Measurements from ENCODE around the gene DGLUCY. TPM values are rescaled to one million over a fixed set of nuclear protein-coding genes. Genes with fewer than 3 reads are reported as not detected.

DGLUCY gene
- total and polyA plus RNA-seq, 2 of the 8 experiments (the other 6 are each of a cell fraction or from before 2014, with no cell fraction given): 24.9 to 31.8 TPM

- 78% methylated on average over 4 of the region's 4 CpGs; no CpG with 5 or more reads in 1 of the 2 experiments for WGBS, 2 experiments (ENCODE audit: extremely low coverage in 1 of 2, insufficient coverage in 1 of 2, insufficient read length in 1 of 2, insufficient replicate concordance in 2 of 2, low coverage in 1 of 2, low lambda C conversion rate in 2 of 2, missing lambda C conversion rate in 1 of 2)
- CTCF ChIA-PET (ENCODE audit: partially characterized antibody): interaction anchor here (0.6 to 3.2 kb wide), 5 partner anchors 13 to 192 kb away, joined by 4 to 11 read pairs (median 9); no protein-coding TSS in a partner anchor
- DNase-seq (ENCODE audit: low read depth in 1 of 2, low spot score in 2 of 2) (no peak), FAIRE-seq (no peak)
- H3K9ac ChIP-seq (replicated peaks in 1 of 4; ENCODE audit: extremely low read depth in 1 of 4, low read depth in 3 of 4, low read length in 3 of 4): no peak overlapping the region
- H3K23ac ChIP-seq (ENCODE audit: insufficient read length): no peak overlapping the region
- POLR2A ChIA-PET (ENCODE audit: partially characterized antibody): interaction anchor here (0.6 kb wide), 1 partner anchor 34 kb away, joined by 3 read pairs; the partner anchor contains the start of gene RPS6KA5
- no peak overlapping the region for H3K4me3 ChIP-seq (ENCODE audit: extremely low read depth in 1 of 4, insufficient read depth in 2 of 4, low read depth in 3 of 4, low read length in 4 of 4)
- no peak for TF ChIP-seq CREB1 (IDR thresholded peaks at IDR 0.05)
- no peak for TF ChIP-seq JUND (IDR thresholded peaks at IDR 0.05; ENCODE audit: low read length)
- no peak overlapping the region for H3K4me2 ChIP-seq (ENCODE audit: insufficient read depth in 1 of 2, low read depth in 2 of 2, low read length in 2 of 2)
- no peak overlapping the region for H2BK15ac ChIP-seq (ENCODE audit: low read length)
- no peak overlapping the region for H2BK20ac ChIP-seq (ENCODE audit: low read length)
- no peak overlapping the region for H3K18ac ChIP-seq (ENCODE audit: extremely low read depth, low read length)
- no peak overlapping the region for H4K5ac ChIP-seq (ENCODE audit: insufficient read length, low read depth, low read length)
- no peaks in the 10 kb centered on the region for H3K79me2 ChIP-seq (ENCODE audit: control insufficient read depth in 1 of 2, insufficient read depth in 2 of 2, low read length in 2 of 2)
- no peaks in the 10 kb centered on the region for H3K4me1 ChIP-seq (replicated peaks in 1 of 4; ENCODE audit: control insufficient read depth in 3 of 4, insufficient read depth in 4 of 4, low read length in 3 of 4)
- H3K4ac ChIP-seq (replicated peaks; ENCODE audit: insufficient read length, low read depth, low read length): no peak overlapping the region
- H2AK5ac ChIP-seq (ENCODE audit: low read depth, low read length): no peak overlapping the region
- H2BK120ac ChIP-seq (replicated peaks; ENCODE audit: low read depth, low read length): no peak overlapping the region
- no peak overlapping the region for H4K91ac ChIP-seq (replicated peaks; ENCODE audit: insufficient read length, low read length)
- H4K20me1 ChIP-seq (replicated peaks in 1 of 2; ENCODE audit: control insufficient read depth in 1 of 2, insufficient read depth in 2 of 2, low read length in 2 of 2): no peaks in the 10 kb centered on the region
- H3K27ac ChIP-seq (ENCODE audit: low read depth, low read length): no peak overlapping the region
- no peak overlapping the region for H4K8ac ChIP-seq (ENCODE audit: extremely low read depth, insufficient read depth, low read length)
- no peak overlapping the region for H2BK5ac ChIP-seq (ENCODE audit: low read depth, low read length)
- no peaks in the 10 kb centered on the region for H3K23me2 ChIP-seq (ENCODE audit: low read depth, low read length)
- no peaks in the 10 kb centered on the region for H3K27me3 ChIP-seq (replicated peaks in 1 of 4; ENCODE audit: control insufficient read depth in 3 of 4, extremely low read depth in 1 of 4, insufficient read depth in 3 of 4, low read length in 3 of 4)
- no peaks in the 10 kb centered on the region for H3K36me3 ChIP-seq (ENCODE audit: control insufficient read depth in 2 of 4, insufficient read depth in 4 of 4, low read length in 3 of 4)
- H2BK12ac ChIP-seq (ENCODE audit: low read depth, low read length): no peak overlapping the region
- H3K56ac ChIP-seq (replicated peaks; ENCODE audit: insufficient read length, low read depth, low read length): no peak overlapping the region
- no peak overlapping the region for H2AFZ ChIP-seq (ENCODE audit: low read length)
- no peaks in the 10 kb centered on the region for H3K79me1 ChIP-seq (ENCODE audit: low read depth, low read length)
- no peaks in the 10 kb centered on the region for H3K9me3 ChIP-seq (ENCODE audit: insufficient read depth in 2 of 2, low read depth in 1 of 2, low read length in 1 of 2)
- H3K14ac ChIP-seq (ENCODE audit: insufficient read length): no peak overlapping the region
Observed at GRCh38 chr14:91094772-91095171, 19.1 kb upstream of the DGLUCY start.
